Measurements from ENCODE around the gene ANK3.

The ANK3 gene

GRCh38 chr10:60125895-60126294, 263.8 kb downstream of the ANK3 start:
- TF ChIP-seq, protein P1, sequence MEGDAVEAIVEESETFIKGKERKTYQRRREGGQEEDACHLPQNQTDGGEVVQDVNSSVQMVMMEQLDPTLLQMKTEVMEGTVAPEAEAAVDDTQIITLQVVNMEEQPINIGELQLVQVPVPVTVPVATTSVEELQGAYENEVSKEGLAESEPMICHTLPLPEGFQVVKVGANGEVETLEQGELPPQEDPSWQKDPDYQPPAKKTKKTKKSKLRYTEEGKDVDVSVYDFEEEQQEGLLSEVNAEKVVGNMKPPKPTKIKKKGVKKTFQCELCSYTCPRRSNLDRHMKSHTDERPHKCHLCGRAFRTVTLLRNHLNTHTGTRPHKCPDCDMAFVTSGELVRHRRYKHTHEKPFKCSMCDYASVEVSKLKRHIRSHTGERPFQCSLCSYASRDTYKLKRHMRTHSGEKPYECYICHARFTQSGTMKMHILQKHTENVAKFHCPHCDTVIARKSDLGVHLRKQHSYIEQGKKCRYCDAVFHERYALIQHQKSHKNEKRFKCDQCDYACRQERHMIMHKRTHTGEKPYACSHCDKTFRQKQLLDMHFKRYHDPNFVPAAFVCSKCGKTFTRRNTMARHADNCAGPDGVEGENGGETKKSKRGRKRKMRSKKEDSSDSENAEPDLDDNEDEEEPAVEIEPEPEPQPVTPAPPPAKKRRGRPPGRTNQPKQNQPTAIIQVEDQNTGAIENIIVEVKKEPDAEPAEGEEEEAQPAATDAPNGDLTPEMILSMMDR (IDR thresholded peaks at IDR 0.05; ENCODE audit: low read depth, low read length) = no peak
- no peak overlapping the region for H3K4me3 ChIP-seq (replicated peaks in 1 of 2; ENCODE audit: low read depth in 2 of 2, low read length in 2 of 2)
- DNase-seq (ENCODE audit: low read depth in 2 of 2) = no peak

GRCh38 chr10:60124536-60124935, 265.1 kb downstream of the ANK3 start:
- TF ChIP-seq, protein P1 (IDR thresholded peaks at IDR 0.05; ENCODE audit: low read depth, low read length) = no peak
- no peak overlapping the region for H3K4me3 ChIP-seq (replicated peaks in 1 of 2; ENCODE audit: low read depth in 2 of 2, low read length in 2 of 2)
- DNase-seq (ENCODE audit: low read depth in 2 of 2) = no peak

DNA sequence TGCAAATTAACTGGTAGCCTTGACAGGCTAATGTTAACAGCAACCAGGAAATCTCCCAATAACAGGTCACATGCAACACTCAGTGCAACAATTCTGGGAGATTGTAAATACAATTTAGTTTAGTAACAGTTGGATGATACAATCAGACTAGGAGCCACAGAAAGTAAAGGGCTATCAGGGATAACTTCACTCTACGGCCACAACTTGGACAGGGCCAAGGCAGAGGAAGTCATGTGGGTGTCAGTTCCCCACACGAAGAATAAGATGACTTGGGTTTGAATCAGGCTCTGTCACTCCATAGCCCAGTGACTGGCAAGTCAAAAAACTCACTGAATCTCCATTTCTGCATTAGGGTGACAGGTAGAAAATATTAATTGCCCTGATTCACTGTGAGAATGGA, 266.0 kb downstream of the ANK3 start:
- TF ChIP-seq, protein P1 (IDR thresholded peaks at IDR 0.05; ENCODE audit: low read depth, low read length) = no peak
- H3K4me3 ChIP-seq (replicated peaks in 1 of 2; ENCODE audit: low read depth in 2 of 2, low read length in 2 of 2) = no peak overlapping the region
- peak in 1 of 2 donors; percentile 39 for DNase-seq (ENCODE audit: low read depth in 2 of 2)

DNA sequence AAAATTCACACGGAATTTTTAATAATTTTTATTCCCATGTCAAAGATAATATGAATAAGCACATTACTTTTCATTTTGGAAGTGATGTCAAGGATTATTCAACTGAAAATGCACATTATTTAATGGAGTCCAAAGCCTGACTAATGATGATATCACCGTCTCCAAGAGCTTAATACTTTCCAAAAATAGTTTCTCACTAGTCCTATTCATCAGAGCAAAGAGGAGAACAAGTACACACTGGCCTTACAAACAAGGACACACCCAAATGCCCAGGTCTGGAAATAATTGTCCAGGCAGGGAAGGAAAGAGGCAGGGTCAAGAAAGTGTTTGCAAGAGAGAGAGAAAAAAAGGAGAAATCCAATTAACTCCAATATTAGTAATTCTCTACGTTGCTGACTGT, 266.5 kb downstream of the ANK3 start:
- peak; percentile 47 to 95 for DNase-seq (ENCODE audit: low read depth in 2 of 2)
- H3K4me3 ChIP-seq (replicated peaks in 1 of 2; ENCODE audit: low read depth in 2 of 2, low read length in 2 of 2) = no peak overlapping the region
- TF ChIP-seq, protein P1 (IDR thresholded peaks at IDR 0.05; ENCODE audit: low read depth, low read length) = no peak

GRCh38 chr10:60122190-60122589, 267.5 kb downstream of the ANK3 start:
- TF ChIP-seq, protein P1 (IDR thresholded peaks at IDR 0.05; ENCODE audit: low read depth, low read length) = no peak
- DNase-seq (ENCODE audit: low read depth in 2 of 2) = no peak
- H3K4me3 ChIP-seq (replicated peaks in 1 of 2; ENCODE audit: low read depth in 2 of 2, low read length in 2 of 2) = no peak overlapping the region

DNA sequence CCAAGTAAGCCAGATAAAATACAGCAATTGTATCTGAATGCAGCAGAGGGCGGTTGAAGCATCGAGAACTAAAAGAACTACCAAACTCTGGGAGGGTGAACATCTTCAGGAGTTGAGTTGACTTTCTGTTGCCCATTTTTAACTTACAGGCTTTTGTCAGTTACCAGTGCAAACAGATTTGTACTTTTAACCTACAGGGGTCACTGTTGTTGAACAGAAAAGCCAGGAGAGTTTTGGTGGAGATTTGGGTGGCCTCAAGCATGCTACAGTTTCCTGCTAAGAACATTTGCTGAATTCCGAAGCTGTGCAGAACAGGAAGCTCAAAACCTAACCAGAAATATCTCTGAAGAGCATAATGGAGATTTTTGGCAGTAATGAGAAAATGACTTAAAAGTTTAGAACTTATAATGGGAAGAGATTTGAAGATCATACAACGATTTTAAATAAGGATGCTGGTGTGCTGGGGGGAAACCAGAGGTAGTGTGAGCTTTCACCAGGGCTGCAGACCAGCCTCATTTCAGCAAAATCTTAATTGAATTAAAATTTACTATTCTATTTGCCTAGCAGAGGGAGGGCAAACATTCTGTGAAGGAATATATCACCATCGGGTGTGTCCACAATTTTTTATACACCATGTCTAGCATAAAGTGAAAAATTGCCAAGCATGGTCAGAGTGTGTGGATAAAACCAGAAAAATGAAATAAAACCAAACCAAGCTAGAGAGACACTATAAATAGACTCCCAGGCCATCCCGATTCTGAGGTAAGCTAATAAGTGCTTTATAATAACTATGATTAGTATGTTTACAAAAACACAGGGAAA, 274.7 kb downstream of the ANK3 start:
- DNase-seq (ENCODE audit: low read depth in 2 of 2) = peak; percentile 91 to 92
- TF ChIP-seq, protein P1 (IDR thresholded peaks at IDR 0.05; ENCODE audit: low read depth, low read length) = peak; percentile 68

More for the DNA sequence above, 274.7 kb downstream of the ANK3 start:
- no peak overlapping the region for H3K4me3 ChIP-seq (replicated peaks in 1 of 2; ENCODE audit: low read depth in 2 of 2, low read length in 2 of 2)
